Adrenal gland (tissue), 5 donors: ENCODE results near the gene LRRC52.

Experiments used
- POLR2A ChIP-seq, 2 donors: fragments of 450-650 bp; IDR thresholded peaks; one replicate each; pipeline ENCODE4 v1.6.1; 2017; ENCODE audit warnings: antibody characterized with exemption in 2 of 2, mild to moderate bottlenecking in 2 of 2, moderate library complexity in 1 of 2
- TF ChIP-seq, protein P1 (sequence below), 6 experiments: fragments of 450-650 bp in 4 of 6; fragments of 200-600 bp in 2 of 6; sonication (generic) in 1 of 6; IDR thresholded peaks; 1 replicate in 5 of 6; 2 replicates in 1 of 6; pipeline versions ENCODE4 v1.5.1 to v1.8.0; 2016 to 2021; ENCODE audit warnings: antibody characterized with exemption in 6 of 6, mild to moderate bottlenecking in 2 of 6, moderate library complexity in 1 of 6
- donor health status: DM: no; HTN: no; CAD: no.

DNA sequence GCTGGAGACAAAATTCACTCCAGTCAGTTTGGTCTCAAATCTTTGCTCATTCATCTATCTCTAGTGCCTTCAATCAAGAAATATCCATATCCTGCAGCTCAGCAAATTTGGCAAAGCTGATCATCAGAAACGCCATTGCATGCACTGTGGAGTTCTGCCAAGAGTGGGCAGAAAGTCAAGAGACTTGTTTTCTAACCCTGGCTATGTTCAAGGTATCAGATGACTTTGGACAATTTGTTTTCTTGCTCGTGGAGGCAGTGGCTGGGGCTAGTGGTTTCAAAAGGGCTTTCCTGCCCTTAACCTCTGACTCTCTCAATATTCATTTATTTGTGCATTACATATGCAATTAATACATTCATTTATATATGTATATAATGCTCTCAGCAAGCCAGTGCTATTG, 12.8 kb upstream of the LRRC52 start:
- TF ChIP-seq, protein P1, sequence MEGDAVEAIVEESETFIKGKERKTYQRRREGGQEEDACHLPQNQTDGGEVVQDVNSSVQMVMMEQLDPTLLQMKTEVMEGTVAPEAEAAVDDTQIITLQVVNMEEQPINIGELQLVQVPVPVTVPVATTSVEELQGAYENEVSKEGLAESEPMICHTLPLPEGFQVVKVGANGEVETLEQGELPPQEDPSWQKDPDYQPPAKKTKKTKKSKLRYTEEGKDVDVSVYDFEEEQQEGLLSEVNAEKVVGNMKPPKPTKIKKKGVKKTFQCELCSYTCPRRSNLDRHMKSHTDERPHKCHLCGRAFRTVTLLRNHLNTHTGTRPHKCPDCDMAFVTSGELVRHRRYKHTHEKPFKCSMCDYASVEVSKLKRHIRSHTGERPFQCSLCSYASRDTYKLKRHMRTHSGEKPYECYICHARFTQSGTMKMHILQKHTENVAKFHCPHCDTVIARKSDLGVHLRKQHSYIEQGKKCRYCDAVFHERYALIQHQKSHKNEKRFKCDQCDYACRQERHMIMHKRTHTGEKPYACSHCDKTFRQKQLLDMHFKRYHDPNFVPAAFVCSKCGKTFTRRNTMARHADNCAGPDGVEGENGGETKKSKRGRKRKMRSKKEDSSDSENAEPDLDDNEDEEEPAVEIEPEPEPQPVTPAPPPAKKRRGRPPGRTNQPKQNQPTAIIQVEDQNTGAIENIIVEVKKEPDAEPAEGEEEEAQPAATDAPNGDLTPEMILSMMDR (IDR thresholded peaks at IDR 0.05): no peak
- TF ChIP-seq POLR2A (IDR thresholded peaks at IDR 0.05): no peak
